Measurements from ENCODE around the gene GDI2. TPM values are rescaled to one million over a fixed set of nuclear protein-coding genes. Genes with fewer than 3 reads are reported as not detected.
"Not testable (repeated sequence)": the region's sequence is repeated elsewhere in the genome, so short reads cannot be mapped to it uniquely, and the experiment has no call there.

Gene GDI2
- total RNA-seq, 4 donors from 2014 or later, result 122 to 270 (median 203) TPM

DNA sequence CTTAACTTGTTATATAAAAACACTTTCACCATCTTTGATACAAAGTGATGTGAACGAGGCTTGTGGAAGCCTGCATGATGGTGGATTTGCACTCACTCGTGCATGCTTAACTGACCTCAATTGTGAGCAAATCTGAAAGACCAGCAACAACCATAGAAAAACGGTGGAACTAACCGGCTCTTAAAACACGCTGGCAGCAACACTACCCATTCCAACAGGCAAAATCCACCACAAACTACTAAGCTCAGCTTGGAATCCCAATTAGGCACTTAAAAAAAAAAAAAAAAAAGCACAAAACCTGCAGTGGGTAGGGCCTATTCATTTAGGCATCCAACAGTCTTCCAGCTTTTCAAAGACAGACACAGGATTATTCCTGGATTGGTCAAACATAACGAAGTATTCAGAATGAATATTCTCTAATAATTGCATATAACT lies 1.8 kb downstream of the GDI2 start:
- TF ChIP-seq POLR2A (IDR thresholded peaks at IDR 0.05), result no peak
- TF ChIP-seq, protein P1, sequence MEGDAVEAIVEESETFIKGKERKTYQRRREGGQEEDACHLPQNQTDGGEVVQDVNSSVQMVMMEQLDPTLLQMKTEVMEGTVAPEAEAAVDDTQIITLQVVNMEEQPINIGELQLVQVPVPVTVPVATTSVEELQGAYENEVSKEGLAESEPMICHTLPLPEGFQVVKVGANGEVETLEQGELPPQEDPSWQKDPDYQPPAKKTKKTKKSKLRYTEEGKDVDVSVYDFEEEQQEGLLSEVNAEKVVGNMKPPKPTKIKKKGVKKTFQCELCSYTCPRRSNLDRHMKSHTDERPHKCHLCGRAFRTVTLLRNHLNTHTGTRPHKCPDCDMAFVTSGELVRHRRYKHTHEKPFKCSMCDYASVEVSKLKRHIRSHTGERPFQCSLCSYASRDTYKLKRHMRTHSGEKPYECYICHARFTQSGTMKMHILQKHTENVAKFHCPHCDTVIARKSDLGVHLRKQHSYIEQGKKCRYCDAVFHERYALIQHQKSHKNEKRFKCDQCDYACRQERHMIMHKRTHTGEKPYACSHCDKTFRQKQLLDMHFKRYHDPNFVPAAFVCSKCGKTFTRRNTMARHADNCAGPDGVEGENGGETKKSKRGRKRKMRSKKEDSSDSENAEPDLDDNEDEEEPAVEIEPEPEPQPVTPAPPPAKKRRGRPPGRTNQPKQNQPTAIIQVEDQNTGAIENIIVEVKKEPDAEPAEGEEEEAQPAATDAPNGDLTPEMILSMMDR (IDR thresholded peaks at IDR 0.05), result no peak
- no peak for TF ChIP-seq EP300 (IDR thresholded peaks at IDR 0.05; ENCODE audit: low read depth)
- no peak for TF ChIP-seq POLR2AphosphoS5 (IDR thresholded peaks at IDR 0.05)
- Histone ChIP-seq H3K9me3 (no peaks in the 10 kb centered on the region), H3K27ac (peak overlapping the region; percentile 2 to 100 (median 54)), H3K27me3 (no peaks in the 10 kb centered on the region), H3K36me3 (no peaks in the 10 kb centered on the region), H3K4me1 (peaks cover 29 to 61% (median 49%) of the 10 kb centered on the region in 4 donors), H3K4me3 (peak overlapping the region in 3 of 4 donors; percentile 76 to 97 (median 92))
- no peak for DNase-seq
- intact Hi-C loops (cut with DNase I; ENCODE audit: low total_unique reads) (no loop called here), in situ Hi-C loops (cut with MboI; ENCODE audit: low pct_ligation_motif_present in 1 of 4, low pct_unique_long_range_greater_than_20kb in 1 of 4, low sequenced_read_pairs in 3 of 4) (loop anchor here in 1 of 4 donors (10.0 kb wide), 1 partner anchor 63 kb away; no protein-coding TSS in a partner anchor)
- WGBS, 2 donors (ENCODE audit: low coverage in 1 of 2), result 3 to 17% methylated on average over 1 to 6 of the region's 6 CpGs

GRCh38 chr10:5810225-5810624 lies 3.0 kb downstream of the GDI2 start:
- no peaks in the 10 kb centered on the region for H3K27me3 ChIP-seq
- DNase-seq, result no peak
- 47 to 55% methylated on average over 2 of the region's 2 CpGs for WGBS, 2 donors (ENCODE audit: low coverage in 1 of 2)
- no peaks in the 10 kb centered on the region for H3K9me3 ChIP-seq
- peaks cover 29 to 65% (median 49%) of the 10 kb centered on the region in 4 donors for H3K4me1 ChIP-seq
- intact Hi-C loops (cut with DNase I; ENCODE audit: low total_unique reads) (no loop called here), in situ Hi-C loops (cut with MboI; ENCODE audit: low pct_ligation_motif_present in 1 of 4, low pct_unique_long_range_greater_than_20kb in 1 of 4, low sequenced_read_pairs in 3 of 4) (loop anchor here in 1 of 4 donors (10.0 kb wide), 1 partner anchor 65 kb away; no protein-coding TSS in a partner anchor)
- no peaks in the 10 kb centered on the region for H3K36me3 ChIP-seq
- H3K4me3 ChIP-seq, result peak overlapping the region in 1 of 4 donors; percentile 92
- peak overlapping the region in 2 of 4 donors; percentile 3 to 98 for H3K27ac ChIP-seq
- TF ChIP-seq POLR2A (IDR thresholded peaks at IDR 0.05) (no peak), EP300 (IDR thresholded peaks at IDR 0.05; ENCODE audit: low read depth) (no peak), POLR2AphosphoS5 (IDR thresholded peaks at IDR 0.05) (no peak)
- TF ChIP-seq, protein P1 (IDR thresholded peaks at IDR 0.05), result no peak

- intact Hi-C loops (cut with DNase I; ENCODE audit: low total_unique reads), result no loop called here
- no peak for DNase-seq
- TF ChIP-seq POLR2AphosphoS5 (IDR thresholded peaks at IDR 0.05), result no peak
- no peak for TF ChIP-seq POLR2A (IDR thresholded peaks at IDR 0.05)
- TF ChIP-seq, protein P1 (IDR thresholded peaks at IDR 0.05), result no peak
- TF ChIP-seq EP300 (IDR thresholded peaks at IDR 0.05; ENCODE audit: low read depth), result no peak
- Histone ChIP-seq H3K27ac (peak overlapping the region in 2 of 4 donors; percentile 1 to 98), H3K4me3 (peak overlapping the region in 1 of 4 donors; percentile 2), H3K4me1 (peaks cover 27 to 63% (median 46%) of the 10 kb centered on the region in 4 donors), H3K27me3 (no peaks in the 10 kb centered on the region), H3K9me3 (no peaks in the 10 kb centered on the region), H3K36me3 (no peaks in the 10 kb centered on the region)
- 31 to 43% methylated on average over 4 of the region's 4 CpGs for WGBS, 2 donors (ENCODE audit: low coverage in 1 of 2)
- in situ Hi-C loops (cut with MboI; ENCODE audit: low pct_ligation_motif_present in 1 of 4, low pct_unique_long_range_greater_than_20kb in 1 of 4, low sequenced_read_pairs in 3 of 4), result loop anchor here in 2 of 4 donors (10.0 kb wide), 1 partner anchor 65 kb away; no protein-coding TSS in a partner anchor
Observed at GRCh38 chr10:5809527-5810154, 3.6 kb downstream of the GDI2 start.

DNA sequence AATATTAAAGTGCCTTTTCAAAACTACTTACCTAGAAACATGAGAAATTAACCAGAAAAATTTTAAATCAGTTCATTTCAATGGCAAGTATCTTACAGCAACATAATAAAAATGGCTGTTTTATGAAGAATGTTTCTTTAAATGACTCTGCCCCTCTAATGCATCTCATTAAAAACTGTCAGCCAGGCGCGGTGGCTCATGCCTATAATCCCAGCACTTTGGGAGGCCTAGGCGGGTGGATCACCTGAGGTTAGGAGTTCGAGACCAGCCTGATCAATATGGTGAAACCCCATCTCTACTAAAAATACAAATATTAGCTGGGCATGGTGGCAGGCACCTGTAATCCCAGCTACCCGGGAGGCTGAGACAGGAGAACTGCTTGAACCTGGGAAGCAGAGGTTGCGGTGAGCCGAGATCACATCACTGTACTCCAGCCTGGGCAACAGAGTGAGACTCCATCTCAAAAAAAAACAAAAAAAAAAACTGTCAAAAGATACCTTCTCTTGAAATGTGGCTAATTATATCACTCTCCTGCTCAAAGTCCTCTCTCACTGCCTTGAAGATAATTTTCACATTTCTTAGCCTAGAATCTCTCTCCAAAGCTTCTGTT lies 4.3 kb downstream of the GDI2 start:
- H3K4me3 ChIP-seq; intact Hi-C loops (cut with DNase I; ENCODE audit: low total_unique reads); H3K36me3 ChIP-seq; H3K9me3 ChIP-seq; H3K27me3 ChIP-seq; DNase-seq: not testable (repeated sequence)
- in situ Hi-C loops (cut with MboI; ENCODE audit: low pct_ligation_motif_present in 1 of 4, low pct_unique_long_range_greater_than_20kb in 1 of 4, low sequenced_read_pairs in 3 of 4), result loop anchor here in 1 of 4 donors (10.0 kb wide), 1 partner anchor 66 kb away; no protein-coding TSS in a partner anchor
- Histone ChIP-seq H3K27ac (peak overlapping the region in 1 of 4 donors; percentile 1), H3K4me1 (peaks cover 24 to 64% (median 40%) of the 10 kb centered on the region in 4 donors)
- WGBS, 2 donors (ENCODE audit: low coverage in 1 of 2), result 57 to 73% methylated on average over 3 to 7 of the region's 7 CpGs

Data from transverse colon (tissue), 4 donors.